Thyroid gland (tissue), 4 donors: ENCODE results near the gene ROCK1.

ENCODE experiments used
- CTCF ChIP-seq, 6 experiments: fragments of 200-600 bp in 3 of 6; fragments of 450-650 bp in 3 of 6; sonication (generic) in 3 of 6; IDR thresholded peaks; one replicate each; pipeline ENCODE4 v1.5.1; 2016 to 2019; ENCODE audit warnings: antibody characterized with exemption in 6 of 6, mild to moderate bottlenecking in 2 of 6, inconsistent platforms in 1 of 6, moderate library complexity in 1 of 6
- POLR2A ChIP-seq, 2 donors: fragments of 450-650 bp; IDR thresholded peaks; one replicate each; pipeline ENCODE4 v1.6.1; 2017; ENCODE audit warnings: antibody characterized with exemption in 2 of 2, mild to moderate bottlenecking in 2 of 2, moderate library complexity in 1 of 2

- TF ChIP-seq POLR2A (IDR thresholded peaks at IDR 0.05) (no peak), CTCF (IDR thresholded peaks at IDR 0.05) (no peak)
These were observed 20.9 kb downstream of the ROCK1 start for GRCh38 chr18:21090680-21091079.
